Ovary (tissue), 9 donors: ENCODE data around the gene CDC42BPA. TPM values are rescaled to one million over a fixed set of nuclear protein-coding genes. Genes with fewer than 3 reads are reported as not detected.

Experiments used
- DNase-seq, 5 donors: peaks; one replicate each; pipeline ENCODE4 v3.0.0-alpha.2; 2019 to 2020
- H3K27ac ChIP-seq, 2 donors: fragments of 200-600 bp; one replicate each; pipeline versions ENCODE4 v1.5.1 to v1.8.0; 2019 to 2022
- H3K27me3 ChIP-seq: fragments of 200-600 bp; one replicate; pipeline ENCODE4 v1.8.0; 2022
- H3K36me3 ChIP-seq: fragments of 200-600 bp; sonication (generic); one replicate; pipeline ENCODE4 v1.5.1; 2019
- H3K4me1 ChIP-seq: one replicate; pipeline ENCODE4 v1.8.1; 2013; ENCODE audit warnings: mild to moderate bottlenecking, moderate library complexity; ENCODE audit not compliant: insufficient read depth
- H3K4me3 ChIP-seq: fragments of 200-600 bp; sonication (generic); one replicate; pipeline ENCODE4 v1.5.1; 2017
- H3K9me3 ChIP-seq, 2 donors: fragments of 200-600 bp in 1 of 2; sonication (generic) in 1 of 2; one replicate each; pipeline versions ENCODE4 v1.5.1 to v1.8.1; 2013 to 2019; ENCODE audit warnings: mild to moderate bottlenecking in 1 of 2, moderate library complexity in 1 of 2
- CTCF ChIP-seq, 3 donors: fragments of 450-650 bp in 2 of 3; fragments of 200-600 bp in 1 of 3; IDR thresholded peaks; one replicate each; pipeline versions ENCODE4 v1.5.1 to v1.8.0; 2016 to 2022; ENCODE audit warnings: antibody characterized with exemption in 3 of 3, mild to moderate bottlenecking in 1 of 3
- EP300 ChIP-seq: sonication (generic); formaldehyde crosslinking; IDR thresholded peaks from one replicate; pipeline ENCODE4 v1.6.1; 2017; ENCODE audit warnings: antibody characterized with exemption
- POLR2A ChIP-seq: fragments of 450-650 bp; IDR thresholded peaks from one replicate; pipeline ENCODE4 v1.6.1; 2017; ENCODE audit warnings: antibody characterized with exemption, mild to moderate bottlenecking, moderate library complexity
- WGBS, 3 donors: extraction: QIAGEN DNeasy Blood & Tissue Kit in 1 of 3; methylation state at CpG; one replicate each; pipeline versions ENCODE4 v1.1.5 to v1.1.7; 2013 to 2017; 5-methylcytosine and 5-hydroxymethylcytosine counted together
- intact Hi-C, 4 donors: fragments of 100-400 bp; cut with DNase I; formaldehyde crosslinking; loops; one replicate each; pipeline versions ENCODE4 v1.11.0 to v1.15.1; 2022 to 2023
- polyA plus RNA-seq, 2 donors: library from polyadenylated mRNA; stranded (reverse); fragments of 200-250 nt in 1 of 2; fragments of 350-450 nt in 1 of 2; fragmentation: Illumina TruSeq in 1 of 2; extraction: RNeasy Lipid Tissue Mini Kit (QIAGEN cat#74804) in 1 of 2; gene quantifications; one replicate each; pipeline ENCODE4 v1.2.3, GENCODE V29; 2013 to 2014
- total RNA-seq, 7 donors: library from RNA; depleted of rRNA in 2 of 7; stranded (reverse); fragments of >200 nt in 2 of 7; fragmentation: NEBNext Ultra II Directional in 3 of 7; extraction: Animal tissue kit (Norgen Biotek cat#: 25700) in 3 of 7; gene quantifications; one replicate each; pipeline versions ENCODE4 v1.1.0 to v1.2.4, GENCODE V29; 2016 to 2023
- donor health status: DM: no; HTN: no; CAD: no; lungs with moderate emphysema.
- donor health status: DM: no; HTN: no; CAD: no.
- donor health status: Bipolar disorder and iron deficiency.
- donor health status: DM: yes; HTN: yes; CAD: no.
- donor health status: DM: no; HTN: no; CAD: no.
- donor health status: DM: yes; HTN: yes; CAD: no.

CDC42BPA gene
- total and polyA plus RNA-seq, 9 donors = 11.1 to 56.2 (median 40.2) TPM

GRCh38 chr1:227311389-227312001, 6.8 kb downstream of the CDC42BPA start:
- 80 to 90% (median 88%) methylated on average over 4 of the region's 4 CpGs for WGBS, 3 donors
- no peaks in the 10 kb centered on the region for H3K4me1 ChIP-seq
- H3K36me3 ChIP-seq = no peaks in the 10 kb centered on the region
- no peaks in the 10 kb centered on the region for H3K9me3 ChIP-seq
- DNase-seq = no peak
- no peak for TF ChIP-seq CTCF (IDR thresholded peaks at IDR 0.05)
- TF ChIP-seq POLR2A = no peak
- no peak for TF ChIP-seq EP300
- no peak overlapping the region for H3K4me3 ChIP-seq
- H3K27me3 ChIP-seq = no peaks in the 10 kb centered on the region
- intact Hi-C loops = no loop called here
- no peak overlapping the region for H3K27ac ChIP-seq

GRCh38 chr1:227308367-227309336, 9.6 kb downstream of the CDC42BPA start:
- no peak for DNase-seq
- H3K27me3 ChIP-seq = no peaks in the 10 kb centered on the region
- no peaks in the 10 kb centered on the region for H3K36me3 ChIP-seq
- no peak for TF ChIP-seq EP300
- TF ChIP-seq POLR2A = no peak
- no peak for TF ChIP-seq CTCF (IDR thresholded peaks at IDR 0.05)
- intact Hi-C loops = no loop called here
- WGBS, 3 donors = 68 to 74% (median 73%) methylated on average over 6 of the region's 6 CpGs
- no peak overlapping the region for H3K4me3 ChIP-seq
- H3K27ac ChIP-seq = no peak overlapping the region
- H3K4me1 ChIP-seq = no peaks in the 10 kb centered on the region
- no peaks in the 10 kb centered on the region for H3K9me3 ChIP-seq

GRCh38 chr1:227306689-227307088, 11.6 kb downstream of the CDC42BPA start:
- Histone ChIP-seq H3K4me1 (no peaks in the 10 kb centered on the region), H3K4me3 (no peak overlapping the region), H3K27ac (no peak overlapping the region), H3K9me3 (no peaks in the 10 kb centered on the region), H3K27me3 (no peaks in the 10 kb centered on the region), H3K36me3 (no peaks in the 10 kb centered on the region)
- TF ChIP-seq POLR2A (no peak), CTCF (IDR thresholded peaks at IDR 0.05) (no peak), EP300 (no peak)
- WGBS, 3 donors = 96 to 97% (median 97%) methylated on average over 3 of the region's 3 CpGs
- intact Hi-C loops = no loop called here
- no peak for DNase-seq

DNA sequence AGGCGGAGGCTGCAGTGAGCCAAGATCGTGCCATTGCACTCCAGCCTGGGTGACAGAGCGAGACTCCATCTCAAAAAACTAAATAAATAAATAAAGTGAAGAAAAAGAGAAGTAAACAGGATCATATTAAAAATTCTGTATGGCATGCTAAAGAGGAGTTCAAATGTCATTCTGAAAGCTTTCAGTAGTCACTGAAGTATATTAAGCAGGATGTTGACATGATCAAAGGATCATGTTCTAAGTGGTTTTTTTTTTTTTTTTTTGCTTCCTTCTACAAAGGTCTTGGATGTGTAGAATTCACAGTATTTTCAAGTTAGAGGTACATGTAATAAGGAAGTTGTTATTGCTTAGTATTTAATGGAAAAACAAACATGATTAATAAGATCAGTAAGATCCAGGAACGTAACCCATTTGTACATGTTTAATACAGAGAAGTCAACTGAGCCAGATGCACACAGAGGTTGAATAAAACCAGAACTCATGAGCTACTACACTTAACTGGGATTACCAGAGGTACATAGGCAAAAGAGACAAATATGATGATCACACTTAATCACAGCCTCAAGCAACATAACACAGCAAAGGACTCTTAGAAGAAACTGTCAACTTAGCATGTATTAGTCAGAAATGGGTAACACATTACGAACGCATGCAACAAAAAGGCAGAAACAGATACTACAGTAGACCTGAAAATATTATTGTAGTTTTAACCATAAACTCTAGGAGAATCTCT, 12.2 kb downstream of the CDC42BPA start:
- no peaks in the 10 kb centered on the region for H3K36me3 ChIP-seq
- no peak for TF ChIP-seq CTCF (IDR thresholded peaks at IDR 0.05)
- TF ChIP-seq EP300 = no peak
- TF ChIP-seq POLR2A = no peak
- intact Hi-C loops = no loop called here
- H3K4me1 ChIP-seq = no peaks in the 10 kb centered on the region
- H3K4me3 ChIP-seq = no peak overlapping the region
- WGBS, 3 donors = 95 to 97% (median 97%) methylated on average over 6 of the region's 6 CpGs
- no peak for DNase-seq
- no peaks in the 10 kb centered on the region for H3K9me3 ChIP-seq
- H3K27me3 ChIP-seq = no peaks in the 10 kb centered on the region
- H3K27ac ChIP-seq = no peak overlapping the region
